H1 (cell line): ENCODE measurements around the gene PCDHGA1. TPM values are rescaled to one million over a fixed set of nuclear protein-coding genes. Genes with fewer than 3 reads are reported as not detected.

Experiments
- CTCF ChIA-PET: fragments of 300-600 bp; sonication (Branson Sonifier 250); formaldehyde crosslinking; loops from one replicate; lab custom pipeline; 2021; ENCODE audit not compliant: partially characterized antibody; lab: Charles Lee
- POLR2A ChIA-PET: fragments of 300-600 bp; sonication (Branson Sonifier 250); formaldehyde crosslinking; loops from one replicate; lab custom pipeline; 2021; ENCODE audit warnings: inconsistent platforms; ENCODE audit not compliant: partially characterized antibody; lab: Charles Lee
- DNase-seq, 2 experiments: peaks; one replicate each; pipeline versions ENCODE4 v3.0.0 to v3.0.0-alpha.2; 2010 to 2022; ENCODE audit warnings: low spot score in 2 of 2, low read depth in 1 of 2, mixed read lengths in 1 of 2
- FAIRE-seq: peaks from 2 replicates; lab custom pipeline; 2011; peaks lifted over from hg19 to GRCh38; lab: Jason Lieb, UNC
- H2AFZ ChIP-seq: 2 replicates; pipeline ENCODE4 v1.8.1; 2012; ENCODE audit warnings: low read length, inconsistent platforms
- H2AK5ac ChIP-seq: 2 replicates; pipeline ENCODE4 v1.6.1; 2013; ENCODE audit warnings: low read depth, low read length
- H2BK120ac ChIP-seq: replicated peaks from 2 replicates; pipeline ENCODE3; 2013; ENCODE audit warnings: low read depth, low read length, inconsistent platforms
- H2BK12ac ChIP-seq: 2 replicates; pipeline ENCODE4 v1.6.1; 2013; ENCODE audit warnings: low read depth, low read length
- H2BK15ac ChIP-seq: 2 replicates; pipeline ENCODE4 v1.6.1; 2013; ENCODE audit warnings: low read length
- H2BK20ac ChIP-seq: 2 replicates; pipeline ENCODE4 v1.6.1; 2013; ENCODE audit warnings: low read length
- H2BK5ac ChIP-seq: 2 replicates; pipeline ENCODE4 v1.6.1; 2013; ENCODE audit warnings: low read depth, low read length
- H3K14ac ChIP-seq: 2 replicates; pipeline ENCODE4 v1.6.1; 2013; ENCODE audit warnings: inconsistent platforms; ENCODE audit not compliant: insufficient read length
- H3K18ac ChIP-seq: 2 replicates; pipeline ENCODE4 v1.6.1; 2013; ENCODE audit warnings: low read length; ENCODE audit errors: extremely low read depth
- H3K23ac ChIP-seq: 2 replicates; pipeline ENCODE4 v1.6.1; 2013; ENCODE audit warnings: inconsistent platforms; ENCODE audit not compliant: insufficient read length
- H3K23me2 ChIP-seq: 2 replicates; pipeline ENCODE4 v1.6.1; 2013; ENCODE audit warnings: low read depth, low read length
- H3K27ac ChIP-seq: 2 replicates; pipeline ENCODE4 v1.6.1; 2011; ENCODE audit warnings: low read depth, low read length, inconsistent platforms
- H3K27me3 ChIP-seq, 4 experiments: replicated peaks in 1 of 4; 1 replicate in 1 of 4; 2 replicates in 3 of 4; pipeline versions ENCODE4 v1.6.1 to v1.8.1; 2011 to 2013; ENCODE audit warnings: low read length in 3 of 4, mild to moderate bottlenecking in 3 of 4, inconsistent platforms in 2 of 4, mixed read lengths in 2 of 4, moderate library complexity in 1 of 4; ENCODE audit not compliant: control insufficient read depth in 3 of 4, insufficient read depth in 3 of 4; ENCODE audit errors: extremely low read depth in 1 of 4
- H3K36me3 ChIP-seq, 4 experiments: 2 replicates each; pipeline versions ENCODE4 v1.6.1 to v1.8.1; 2011 to 2013; ENCODE audit warnings: mild to moderate bottlenecking in 4 of 4, low read length in 3 of 4, moderate library complexity in 2 of 4, control low read depth in 1 of 4, inconsistent platforms in 1 of 4; ENCODE audit not compliant: insufficient read depth in 4 of 4, control insufficient read depth in 2 of 4
- H3K4ac ChIP-seq: replicated peaks from 2 replicates; pipeline ENCODE3; 2013; ENCODE audit warnings: low read length, low read depth, mixed read lengths, inconsistent platforms; ENCODE audit not compliant: insufficient read length
- H3K4me1 ChIP-seq, 4 experiments: replicated peaks in 1 of 4; 1 replicate in 1 of 4; 2 replicates in 3 of 4; pipeline versions ENCODE4 v1.6.1 to v1.8.1; 2011 to 2013; ENCODE audit warnings: low read length in 3 of 4, inconsistent platforms in 2 of 4, mixed read lengths in 1 of 4; ENCODE audit not compliant: insufficient read depth in 4 of 4, control insufficient read depth in 3 of 4
- H3K4me2 ChIP-seq, 2 experiments: 2 replicates each; pipeline versions ENCODE4 v1.6.1 to v1.8.1; 2011 to 2013; ENCODE audit warnings: low read depth in 2 of 2, low read length in 2 of 2, control low read depth in 1 of 2, inconsistent platforms in 1 of 2, mild to moderate bottlenecking in 1 of 2; ENCODE audit not compliant: insufficient read depth in 1 of 2
- H3K4me3 ChIP-seq, 4 experiments: fragments of 200-600, 300-600 bp in 1 of 4; sonication (generic), shearing (Covaris generic), sonication (Bioruptor Twin) in 1 of 4; 2 replicates each; pipeline versions ENCODE4 v1.5.1 to v1.8.1; 2011 to 2016; ENCODE audit warnings: low read length in 4 of 4, low read depth in 3 of 4, control low read depth in 2 of 4, inconsistent platforms in 2 of 4, mild to moderate bottlenecking in 2 of 4, mixed read lengths in 1 of 4, moderate library complexity in 1 of 4; ENCODE audit not compliant: insufficient read depth in 2 of 4; ENCODE audit errors: extremely low read depth in 1 of 4
- H3K56ac ChIP-seq: replicated peaks from 2 replicates; pipeline ENCODE3; 2013; ENCODE audit warnings: low read depth, mild to moderate bottlenecking, mixed read lengths, low read length, inconsistent platforms; ENCODE audit not compliant: insufficient read length
- H3K79me1 ChIP-seq: 2 replicates; pipeline ENCODE4 v1.6.1; 2013; ENCODE audit warnings: low read depth, low read length, control low read depth
- H3K79me2 ChIP-seq, 2 experiments: 2 replicates each; pipeline versions ENCODE4 v1.6.1 to v1.8.1; 2012 to 2013; ENCODE audit warnings: low read length in 2 of 2, mild to moderate bottlenecking in 2 of 2, inconsistent platforms in 1 of 2; ENCODE audit not compliant: insufficient read depth in 2 of 2, control insufficient read depth in 1 of 2
- H3K9ac ChIP-seq, 4 experiments: replicated peaks in 1 of 4; 1 replicate in 1 of 4; 2 replicates in 3 of 4; pipeline versions ENCODE4 v1.6.1 to v1.8.1; 2011 to 2013; ENCODE audit warnings: low read depth in 3 of 4, low read length in 3 of 4, control low read depth in 2 of 4, mild to moderate bottlenecking in 2 of 4, moderate library complexity in 2 of 4, inconsistent platforms in 1 of 4; ENCODE audit errors: extremely low read depth in 1 of 4
- H3K9me3 ChIP-seq, 2 experiments: 2 replicates each; pipeline versions ENCODE4 v1.6.1 to v1.8.1; 2012 to 2013; ENCODE audit warnings: mild to moderate bottlenecking in 2 of 2, moderate library complexity in 2 of 2, control low read depth in 1 of 2, inconsistent platforms in 1 of 2, low read depth in 1 of 2, low read length in 1 of 2, mixed read lengths in 1 of 2; ENCODE audit not compliant: insufficient read depth in 2 of 2
- H4K20me1 ChIP-seq, 2 experiments: replicated peaks in 1 of 2; 2 replicates each; pipeline versions ENCODE3 to v1.8.1; 2011 to 2013; ENCODE audit warnings: inconsistent platforms in 2 of 2, low read length in 2 of 2, mild to moderate bottlenecking in 1 of 2; ENCODE audit not compliant: insufficient read depth in 2 of 2, control insufficient read depth in 1 of 2
- H4K5ac ChIP-seq: 2 replicates; pipeline ENCODE4 v1.6.1; 2013; ENCODE audit warnings: low read length, low read depth, mixed read lengths, inconsistent platforms; ENCODE audit not compliant: insufficient read length
- H4K8ac ChIP-seq: 2 replicates; pipeline ENCODE4 v1.8.0; 2013; ENCODE audit warnings: mild to moderate bottlenecking, moderate library complexity, low read length, inconsistent platforms; ENCODE audit not compliant: insufficient read depth; ENCODE audit errors: extremely low read depth
- H4K91ac ChIP-seq: replicated peaks from 2 replicates; pipeline ENCODE3; 2013; ENCODE audit warnings: low read length, mixed read lengths, inconsistent platforms; ENCODE audit not compliant: insufficient read length
- BCL11A ChIP-seq, 2 experiments: IDR thresholded peaks; one replicate each; pipeline ENCODE4 v1.6.1; 2011; ENCODE audit warnings: low read depth in 2 of 2, low read length in 2 of 2, mild to moderate bottlenecking in 2 of 2
- CHD1 ChIP-seq: IDR thresholded peaks from 2 replicates; pipeline ENCODE4 v1.6.1; 2012; ENCODE audit warnings: low read depth, low read length, improper control_type of control experiment
- CTCF ChIP-seq, 3 experiments: IDR thresholded peaks; 1 replicate in 2 of 3; 2 replicates in 1 of 3; pipeline versions ENCODE4 v1.5.1 to v1.6.1; 2011; ENCODE audit warnings: low read length in 3 of 3, mild to moderate bottlenecking in 3 of 3, inconsistent platforms in 2 of 3, low read depth in 1 of 3, moderate library complexity in 1 of 3; ENCODE audit not compliant: insufficient read depth in 1 of 3; ENCODE audit errors: control extremely low read depth in 1 of 3
- FOSL1 ChIP-seq: IDR thresholded peaks from 2 replicates; pipeline ENCODE4 v1.6.1; 2011; ENCODE audit warnings: mild to moderate bottlenecking, low read depth, low read length, moderate library complexity; ENCODE audit not compliant: insufficient read depth
- GABPA ChIP-seq: IDR thresholded peaks from 2 replicates; pipeline ENCODE4 v1.6.1; 2011; ENCODE audit warnings: mild to moderate bottlenecking, low read length, moderate library complexity, borderline replicate concordance; ENCODE audit not compliant: insufficient read depth
- RFX5 ChIP-seq: IDR thresholded peaks from 2 replicates; pipeline ENCODE4 v1.6.1; 2011; ENCODE audit warnings: low read depth, low read length, improper control_type of control experiment, borderline replicate concordance
- SAP30 ChIP-seq: fragments of 300-600 bp; sonication (generic); IDR thresholded peaks from 2 replicates; pipeline ENCODE4 v1.7.1; 2012; ENCODE audit warnings: low read length, moderate library complexity, mild to moderate bottlenecking, inconsistent platforms; ENCODE audit not compliant: insufficient read depth, insufficient replicate concordance
- SIX5 ChIP-seq: IDR thresholded peaks from 2 replicates; pipeline ENCODE4 v1.6.1; 2011; ENCODE audit warnings: mild to moderate bottlenecking, low read depth, low read length
- TAF1 ChIP-seq: IDR thresholded peaks from 2 replicates; pipeline ENCODE4 v1.6.1; 2011; ENCODE audit warnings: mild to moderate bottlenecking, low read depth, low read length
- TCF12 ChIP-seq: IDR thresholded peaks from 2 replicates; pipeline ENCODE4 v1.6.1; 2011; ENCODE audit warnings: low read depth, mild to moderate bottlenecking, low read length
- WGBS, 2 experiments: shearing (Covaris generic) in 1 of 2; methylation state at CpG; one replicate each; pipeline versions ENCODE4 v1.1.6 to v1.1.7; 2013 to 2015; ENCODE audit warnings: low lambda C conversion rate in 2 of 2, mixed read lengths in 2 of 2, inconsistent platforms in 1 of 2, low coverage in 1 of 2, missing lambda C conversion rate in 1 of 2; ENCODE audit not compliant: insufficient replicate concordance in 2 of 2, insufficient coverage in 1 of 2, insufficient read length in 1 of 2; ENCODE audit errors: extremely low coverage in 1 of 2, missing lambda C conversion rate in 1 of 2; 5-methylcytosine and 5-hydroxymethylcytosine counted together
- polyA plus RNA-seq, 7 experiments: library from polyadenylated mRNA; depleted of rRNA in 3 of 7; stranded (reverse) in 5 of 7; unstranded in 2 of 7; fragments of >200 nt in 5 of 7; fragments of 200-250 nt in 2 of 7; gene quantifications; 1 replicate in 5 of 7; 2 replicates in 1 of 7; 4 replicates in 1 of 7; pipeline versions ENCODE4 v1.2.1 to v1.2.3, GENCODE V29; 2011 to 2013; ENCODE audit warnings: missing spikeins in 2 of 7, mixed read lengths in 2 of 7
- total RNA-seq: library from RNA; stranded (reverse); fragmentation: NEBNext Ultra II Directional; extraction: Animal tissue kit (Norgen Biotek cat#: 25700); gene quantifications from 2 replicates; pipeline ENCODE4 v1.2.1, GENCODE V29; 2021

The PCDHGA1 gene
- total and polyA plus RNA-seq, 2 of the 8 experiments (the other 6 are each of a cell fraction or from before 2014, with no cell fraction given) = 0.57 to 0.89 TPM

GRCh38 chr5:141558150-141558549 is 227.8 kb downstream of the PCDHGA1 start:
- no peak overlapping the region for H4K8ac ChIP-seq
- H2BK20ac ChIP-seq = 0 out of 2 replicates have a peak overlapping the region, but pooled peaks have one; percentile 57
- no peaks in the 10 kb centered on the region; a peak in 3 of 8 replicates for H3K36me3 ChIP-seq
- no peak overlapping the region for H4K5ac ChIP-seq
- H3K4me3 ChIP-seq = no peak overlapping the region
- no peaks in the 10 kb centered on the region for H3K79me2 ChIP-seq
- no peak overlapping the region for H4K91ac ChIP-seq
- no peak overlapping the region for H3K9ac ChIP-seq
- FAIRE-seq (no peak), DNase-seq (no peak)
- no peak overlapping the region for H3K18ac ChIP-seq
- CTCF ChIA-PET = interaction anchor here (0.8 to 6.2 kb wide), 66 partner anchors 9 to 436 kb away, joined by 3 to 74 read pairs (median 6); partner anchors contain the start of genes DIAPH1, PCDHB10, PCDHB11 and PCDHB13
- no peaks in the 10 kb centered on the region for H3K23me2 ChIP-seq
- H2BK15ac ChIP-seq = no peak overlapping the region
- WGBS, 2 experiments = 44% methylated on average over 6 of the region's 6 CpGs; no CpG with 5 or more reads in 1 of the 2 experiments
- no peak overlapping the region for H2BK120ac ChIP-seq
- no peak overlapping the region for H3K56ac ChIP-seq
- H3K4me1 ChIP-seq = peaks cover 3 to 18% (median 6%) of the 10 kb centered on the region in 4 experiments; a peak in 6 of 7 replicates
- no peak overlapping the region for H3K23ac ChIP-seq
- H3K79me1 ChIP-seq = no peaks in the 10 kb centered on the region
- H2BK12ac ChIP-seq = no peak overlapping the region
- H3K4me2 ChIP-seq = peak overlapping the region in 1 of 2 experiments; percentile 5; a peak in 1 of 4 replicates
- H3K9me3 ChIP-seq = no peaks in the 10 kb centered on the region
- H2AFZ ChIP-seq = no peak overlapping the region
- H2AK5ac ChIP-seq = no peak overlapping the region
- H3K27me3 ChIP-seq = no peaks in the 10 kb centered on the region
- POLR2A ChIA-PET = interaction anchor here (0.6 to 2.5 kb wide), 11 partner anchors 10 to 335 kb away, joined by 3 to 9 read pairs (median 5); partner anchors contain the start of genes PCDHB14, PCDHB15, PCDHGA11 and PCDHGB5
- H3K14ac ChIP-seq = no peak overlapping the region
- H3K27ac ChIP-seq = no peak overlapping the region; the same call in 1 of the 2 replicates
- H3K4ac ChIP-seq = no peak overlapping the region
- H4K20me1 ChIP-seq = no peaks in the 10 kb centered on the region
- no peak overlapping the region for H2BK5ac ChIP-seq
- TF ChIP-seq GABPA = no peak
- no peak for TF ChIP-seq TCF12
- no peak for TF ChIP-seq CHD1
- TF ChIP-seq CTCF (IDR thresholded peaks at IDR 0.05; ENCODE audit: control extremely low read depth in 1 of 3, insufficient read depth in 1 of 3, low read depth in 1 of 3, low read length in 3 of 3) = no peak
- TF ChIP-seq FOSL1 = no peak
- TF ChIP-seq BCL11A (IDR thresholded peaks at IDR 0.05; ENCODE audit: low read depth in 2 of 2, low read length in 2 of 2) = no peak
- no peak for TF ChIP-seq SIX5
- no peak for TF ChIP-seq SAP30
- TF ChIP-seq RFX5 = no peak
- no peak for TF ChIP-seq TAF1
